Activated CD4-positive, alpha-beta T cell treated with anti-CD3 and anti-CD28 coated beads, Interleukin-2, Interleukin-6, amounts not matched to agents 100 ng/mL and 50 ng/mL, durations not matched to agents 16 hours and 8 hours (primary cell): ENCODE measurements around the gene PHLDB2.
A peak's percentile ranks its signal among the peaks of the same experiment; 100 is the strongest.

Source experiments
- DNase-seq: peaks from one replicate; pipeline ENCODE4 v3.0.0-alpha.2; 2020

PHLDB2 gene

DNA sequence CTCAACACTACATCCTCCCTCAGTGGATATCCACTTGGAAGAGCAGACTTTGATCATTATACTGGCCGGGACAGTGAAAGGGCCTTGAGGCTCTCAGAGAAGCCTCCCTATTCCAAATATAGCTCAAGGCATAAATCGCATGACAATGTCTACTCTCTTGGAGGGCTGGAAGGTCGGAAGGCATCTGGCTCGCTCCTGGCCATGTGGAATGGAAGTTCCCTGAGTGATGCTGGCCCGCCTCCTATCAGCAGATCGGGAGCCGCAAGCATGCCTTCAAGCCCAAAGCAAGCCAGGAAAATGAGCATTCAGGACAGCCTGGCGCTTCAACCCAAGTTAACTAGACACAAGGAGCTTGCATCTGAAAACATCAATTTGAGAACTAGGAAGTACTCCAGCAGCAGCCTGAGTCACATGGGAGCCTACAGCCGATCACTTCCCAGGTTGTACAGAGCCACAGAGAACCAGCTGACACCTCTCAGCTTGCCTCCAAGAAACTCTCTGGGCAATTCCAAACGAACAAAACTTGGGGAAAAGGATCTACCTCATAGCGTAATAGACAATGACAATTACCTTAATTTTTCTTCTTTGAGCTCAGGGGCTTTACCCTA lies 25.4 kb downstream of the PHLDB2 start:
- no peak for DNase-seq

DNA sequence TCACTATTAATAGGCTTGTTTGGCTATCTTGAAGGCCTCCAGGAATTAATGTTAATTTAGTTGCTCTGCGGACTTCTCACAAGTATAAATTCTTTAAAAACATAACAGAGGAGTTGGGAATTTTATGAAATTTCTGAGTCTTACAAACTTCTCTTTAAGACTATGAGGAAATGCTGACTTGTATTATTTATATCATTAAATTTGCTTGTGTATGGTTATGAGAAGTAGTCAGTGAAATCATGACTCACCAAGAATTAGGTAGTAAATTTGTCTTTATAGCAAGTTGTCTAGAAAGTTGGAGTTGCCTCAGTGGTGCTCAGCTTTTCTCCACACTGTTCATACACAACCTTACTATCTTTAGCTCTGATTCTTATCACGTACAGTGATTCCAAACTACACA lies 26.5 kb downstream of the PHLDB2 start:
- DNase-seq, result no peak

- DNase-seq, result no peak
Observed at GRCh38 chr3:111890051-111890580, 31.1 kb downstream of the PHLDB2 start.

GRCh38 chr3:111892070-111892469 lies 33.0 kb downstream of the PHLDB2 start:
- no peak for DNase-seq

DNA sequence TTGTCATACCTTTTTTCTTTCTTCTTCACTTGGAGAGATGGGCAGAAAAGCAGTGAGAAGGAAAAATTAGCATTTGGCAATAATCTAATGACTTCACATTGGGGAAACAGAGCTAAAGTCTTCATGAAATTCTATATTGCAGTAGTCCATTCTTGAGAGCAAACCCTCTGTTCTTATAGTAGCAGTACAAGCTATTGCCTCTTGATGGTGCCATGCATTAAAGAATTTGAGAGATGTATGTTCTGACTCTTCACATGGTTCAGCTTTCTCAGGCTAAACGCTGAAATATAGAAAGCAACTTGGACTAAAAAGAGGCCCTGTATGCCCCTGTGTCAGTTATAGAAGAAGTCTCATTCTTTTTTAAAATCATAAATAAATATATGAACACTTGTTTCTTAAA lies 36.0 kb downstream of the PHLDB2 start:
- peak; percentile 10 for DNase-seq

- DNase-seq, result no peak
Observed at GRCh38 chr3:111899966-111900365, 40.9 kb downstream of the PHLDB2 start.

DNA sequence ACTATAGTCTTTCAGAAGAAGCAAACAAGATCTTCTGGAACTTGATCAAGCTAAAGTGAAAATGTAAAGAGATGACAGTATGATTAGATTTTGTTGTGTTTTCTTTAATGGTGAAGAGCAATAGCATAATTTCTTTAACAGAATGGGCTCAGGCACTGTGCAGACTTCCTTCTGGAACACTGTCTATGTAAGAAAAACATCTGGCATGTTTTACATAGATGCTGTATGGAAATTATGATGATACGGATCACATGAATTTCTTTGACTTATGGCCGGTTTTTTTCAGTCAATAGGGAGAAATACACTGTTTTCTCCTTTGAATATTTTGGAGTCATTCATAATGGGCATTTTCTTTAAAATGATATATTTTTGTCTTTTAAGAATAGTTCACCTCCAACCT lies 42.6 kb downstream of the PHLDB2 start:
- DNase-seq, result no peak

- DNase-seq, result no peak
Observed at GRCh38 chr3:111902534-111902933, 43.5 kb downstream of the PHLDB2 start.

GRCh38 chr3:111903067-111903511 lies 44.0 kb downstream of the PHLDB2 start:
- peak; percentile 21 for DNase-seq

GRCh38 chr3:111904376-111905241 lies 45.5 kb downstream of the PHLDB2 start:
- DNase-seq, result no peak

- DNase-seq, result no peak
Observed at GRCh38 chr3:111906656-111907055, 47.6 kb downstream of the PHLDB2 start.

- no peak for DNase-seq
Observed at GRCh38 chr3:111907151-111907550, 48.1 kb downstream of the PHLDB2 start.

DNA sequence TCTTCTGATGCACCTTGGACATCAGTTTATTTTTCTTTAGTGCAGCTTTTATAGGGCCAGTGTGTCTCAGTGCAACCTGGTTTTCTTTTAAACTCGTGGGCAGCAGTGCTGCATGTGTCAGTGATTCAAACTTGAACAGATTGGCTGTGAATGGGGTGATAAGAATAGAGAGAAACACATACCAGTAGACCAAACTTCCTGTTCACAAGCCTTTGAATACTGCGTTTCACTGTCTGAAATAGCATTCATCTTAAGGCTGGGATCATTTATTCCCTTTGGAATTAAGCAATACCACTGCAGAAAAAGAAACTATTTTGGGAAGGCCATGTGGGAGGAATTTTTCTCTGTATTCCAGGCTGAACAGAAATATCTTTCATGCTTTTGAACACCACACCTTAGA lies 51.7 kb downstream of the PHLDB2 start:
- DNase-seq, result no peak

- no peak for DNase-seq
Observed at GRCh38 chr3:111911446-111911845, 52.4 kb downstream of the PHLDB2 start.

DNA sequence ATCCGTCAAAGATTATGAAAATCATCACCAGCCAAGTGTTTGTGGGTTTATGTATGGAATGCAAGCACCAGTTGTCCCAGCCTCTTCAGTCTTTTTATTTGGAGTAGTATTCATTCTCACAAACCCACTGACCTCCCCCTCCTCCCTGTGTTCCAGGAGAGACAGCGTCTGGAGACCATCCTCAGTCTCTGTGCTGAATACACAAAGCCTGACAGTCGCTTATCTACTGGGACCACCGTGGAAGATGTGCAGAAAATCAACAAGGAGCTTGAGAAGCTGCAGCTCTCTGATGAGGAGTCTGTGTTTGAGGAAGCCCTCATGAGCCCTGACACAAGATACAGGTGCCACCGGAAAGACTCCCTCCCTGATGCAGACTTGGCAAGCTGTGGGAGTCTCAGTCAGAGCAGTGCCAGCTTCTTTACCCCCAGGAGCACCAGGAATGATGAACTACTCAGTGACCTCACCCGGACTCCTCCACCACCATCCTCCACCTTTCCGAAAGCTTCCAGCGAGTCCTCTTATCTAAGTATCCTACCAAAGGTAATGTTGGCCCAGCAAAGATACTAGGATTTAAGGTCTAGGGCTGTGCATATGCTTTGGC lies 54.2 kb downstream of the PHLDB2 start:
- DNase-seq, result no peak

DNA sequence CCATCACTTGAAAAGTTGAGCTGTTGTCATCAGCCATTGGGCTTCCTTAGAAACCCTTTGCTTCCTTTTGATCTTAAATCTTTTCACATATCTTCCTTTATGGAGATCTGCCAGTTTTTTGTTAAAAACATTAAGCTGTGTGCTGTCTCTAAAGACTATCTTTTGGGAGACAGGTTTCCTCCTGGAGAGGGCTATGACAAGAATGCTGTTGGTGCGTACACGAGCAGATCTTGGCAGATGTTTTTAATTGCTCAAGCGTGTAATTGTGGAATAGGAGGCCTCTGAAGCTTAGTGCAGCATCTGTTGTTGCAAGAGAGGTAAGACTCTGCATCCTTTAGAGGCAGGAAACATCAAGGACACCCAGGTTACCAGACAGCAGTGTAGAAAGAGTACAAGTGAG lies 56.8 kb downstream of the PHLDB2 start:
- no peak for DNase-seq

DNA sequence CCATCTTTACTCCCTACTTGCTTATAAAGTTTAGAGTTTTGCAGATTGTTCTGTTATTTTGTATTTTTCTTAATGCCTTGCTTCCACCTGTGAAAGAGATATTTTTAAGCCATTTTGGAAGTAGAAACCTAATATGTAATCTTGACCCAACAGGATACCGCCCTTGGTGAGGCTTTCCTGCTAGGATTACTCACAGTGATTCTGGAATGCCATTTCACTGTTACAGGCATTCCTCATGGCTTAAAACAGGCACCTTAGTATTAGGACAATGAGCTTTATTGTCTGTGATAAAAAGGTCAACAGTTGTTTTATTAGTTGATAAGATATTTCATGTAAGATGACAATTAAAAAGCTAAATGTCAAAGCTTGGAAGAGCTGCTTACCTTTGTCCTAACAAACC lies 58.2 kb downstream of the PHLDB2 start:
- DNase-seq, result no peak

GRCh38 chr3:111919370-111920065 lies 60.5 kb downstream of the PHLDB2 start:
- DNase-seq, result no peak

DNA sequence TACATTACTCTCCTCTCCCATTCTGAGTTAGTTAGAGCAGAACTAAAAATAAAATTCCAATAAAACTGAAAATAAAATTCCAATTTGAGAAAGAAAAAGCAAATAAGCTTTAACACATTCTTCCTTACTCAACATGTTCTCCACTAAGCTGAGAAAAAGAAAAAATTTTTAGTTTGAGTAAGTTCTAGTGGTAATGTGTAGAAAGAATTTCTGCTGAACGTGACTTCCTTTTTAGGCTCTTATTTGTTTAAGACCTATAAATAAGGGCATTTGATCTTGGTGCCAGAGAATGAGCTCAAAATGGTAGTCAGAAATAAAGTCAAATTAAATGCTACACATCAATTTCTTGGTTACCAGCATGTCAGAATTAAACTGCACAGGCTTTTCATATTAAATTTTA lies 62.1 kb downstream of the PHLDB2 start:
- no peak for DNase-seq

DNA sequence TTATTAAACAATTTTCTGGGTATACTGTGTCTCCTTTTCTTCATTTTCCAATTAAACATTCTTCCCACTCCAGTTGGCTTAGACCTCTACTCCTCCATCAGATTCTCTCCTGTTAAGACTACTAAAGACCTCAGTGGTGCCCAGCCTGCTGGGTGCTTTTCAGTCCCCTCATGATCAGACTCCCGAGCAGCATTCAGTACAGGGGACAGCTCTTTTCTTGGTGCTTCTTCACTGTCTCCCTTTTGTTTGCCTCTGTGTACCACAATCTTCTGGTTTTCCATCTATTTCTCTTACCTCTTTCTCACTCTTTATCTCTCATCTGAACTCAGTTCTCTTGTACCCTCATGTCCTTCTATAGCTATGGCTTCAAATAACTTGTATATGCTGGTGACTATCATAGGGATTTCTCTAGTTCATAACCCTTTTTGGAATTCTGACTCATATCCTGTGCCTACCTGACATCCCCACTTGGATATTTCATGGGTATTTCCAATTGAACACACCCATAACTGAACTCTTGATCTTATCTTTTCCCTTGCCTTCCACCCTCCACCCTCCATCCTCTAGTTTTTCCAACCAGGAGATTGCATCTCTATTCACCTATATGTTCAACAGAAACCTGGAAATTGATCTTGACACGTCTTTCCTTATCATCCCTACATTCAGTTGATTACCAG lies 64.2 kb downstream of the PHLDB2 start:
- no peak for DNase-seq

DNA sequence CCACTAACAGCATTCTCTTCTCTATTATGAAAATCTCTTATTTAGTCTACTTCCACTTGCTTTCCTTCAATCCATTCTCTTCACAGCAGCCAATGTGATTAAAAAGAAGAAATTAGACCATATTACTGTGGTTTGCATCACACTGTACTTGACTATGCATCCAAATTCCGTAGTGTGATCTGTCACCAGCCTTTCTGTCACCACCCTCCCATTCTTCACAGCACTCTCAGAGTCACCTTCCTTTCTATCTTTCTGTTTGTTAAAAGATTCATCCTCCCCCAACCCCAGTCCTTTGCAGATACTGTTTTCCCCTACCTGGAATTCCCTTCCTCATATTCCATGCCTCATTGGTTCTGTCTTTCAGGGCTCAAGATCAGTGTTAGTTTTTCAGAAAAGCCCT lies 64.7 kb downstream of the PHLDB2 start:
- no peak for DNase-seq

- no peak for DNase-seq
Observed at GRCh38 chr3:111924283-111924682, 65.2 kb downstream of the PHLDB2 start.

DNA sequence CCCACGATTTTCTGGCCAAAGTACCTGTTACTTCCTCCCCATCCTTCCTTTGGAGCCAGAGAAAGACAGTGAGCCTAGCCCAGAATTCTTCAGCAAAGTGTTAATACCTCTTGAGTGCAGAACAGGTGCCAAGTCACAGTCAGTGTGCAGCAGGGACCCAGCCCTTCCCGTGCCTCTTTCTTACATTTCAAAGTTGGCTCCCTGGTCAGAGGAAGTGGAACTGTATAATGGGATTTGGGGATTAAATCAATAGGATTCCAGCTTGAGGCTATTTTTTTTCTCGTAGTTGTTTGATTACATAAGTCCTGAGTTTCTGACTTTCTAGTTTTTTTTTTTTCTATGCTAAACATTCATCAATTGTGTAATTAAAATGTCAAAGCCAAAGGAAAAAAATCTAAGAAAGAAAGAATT lies 67.2 kb downstream of the PHLDB2 start:
- DNase-seq, result no peak
